Skeletal muscle tissue (tissue), 2 donors: ENCODE results near the gene TXNDC2. TPM values are rescaled to one million over a fixed set of nuclear protein-coding genes. Genes with fewer than 3 reads are reported as not detected.

Experiments used
- small RNA-seq: library from RNA; depleted of rRNA; stranded (forward); fragments of <200 nt; gene quantifications from one replicate; pipeline ENCODE3, GENCODE V24; 2014
- total RNA-seq: library from RNA; depleted of rRNA; stranded (reverse); fragments of >200 nt; gene quantifications from one replicate; pipeline ENCODE4 v1.2.3, GENCODE V29; 2014

TXNDC2 gene
- total RNA-seq, 1 donor from 2014 or later = not detected

Small RNA genes within 50 kb of the gene (small RNA-seq; reads per million reads assigned to genes)
- gene RNA5SP449 = not detected
- 0.09 reads per million for gene RNA5SP450

Other genes with a start within 250 kb of the TXNDC2 start
- gene RAB31, start 177.7 kb upstream of the TXNDC2 start, total RNA-seq = 16.7 TPM
- gene VAPA, start 28.0 kb downstream of the TXNDC2 start, total RNA-seq = 127 TPM